NCI-H1436 (cell line): ENCODE results near the gene DLL4.

Experiments used
- DNase-seq: peaks from one replicate; lab custom pipeline; 2025; lab: John Stamatoyannopoulos, UW

The DLL4 gene

GRCh38 chr15:40928821-40929659 is at the start of gene DLL4:
DLL4 (plus strand) TSS chr15:40929340; CDS start chr15:40929669, 329 bp downstream.
- DNase-seq: peak; percentile 78

- DNase-seq: no peak
Observed at GRCh38 chr15:40879609-40880008, 49.5 kb upstream of the DLL4 start.

- DNase-seq: no peak
Observed at GRCh38 chr15:40881351-40881750, 47.8 kb upstream of the DLL4 start.

GRCh38 chr15:40886586-40886985 is 42.6 kb upstream of the DLL4 start:
- no peak for DNase-seq

- no peak for DNase-seq
Observed at GRCh38 chr15:40889112-40889511, 40.0 kb upstream of the DLL4 start.

- DNase-seq: no peak
Observed at GRCh38 chr15:40891138-40891537, 38.0 kb upstream of the DLL4 start.

GRCh38 chr15:40891810-40892446 is 37.2 kb upstream of the DLL4 start:
- DNase-seq: peak; percentile 45

- no peak for DNase-seq
Observed at GRCh38 chr15:40892447-40893012, 36.6 kb upstream of the DLL4 start.

GRCh38 chr15:40893019-40893670 is 36.0 kb upstream of the DLL4 start:
- no peak for DNase-seq

- DNase-seq: peak; percentile 97
Observed at GRCh38 chr15:40893733-40894680, 35.1 kb upstream of the DLL4 start, which contains the start of gene VPS18. VPS18 (plus strand) TSS chr15:40894450; CDS start chr15:40894769, 319 bp downstream.

- peak; percentile 26 for DNase-seq
Observed at GRCh38 chr15:40894681-40895448, 34.3 kb upstream of the DLL4 start.

GRCh38 chr15:40899536-40900207 is 29.5 kb upstream of the DLL4 start:
- DNase-seq: no peak

GRCh38 chr15:40900256-40901052 is 28.7 kb upstream of the DLL4 start:
- DNase-seq: no peak

- no peak for DNase-seq
Observed at GRCh38 chr15:40901053-40901443, 28.1 kb upstream of the DLL4 start.

GRCh38 chr15:40902605-40903561 is 26.3 kb upstream of the DLL4 start:
- DNase-seq: no peak

- DNase-seq: no peak
Observed at GRCh38 chr15:40904552-40905201, 24.5 kb upstream of the DLL4 start.
